Esophagus (tissue), 2 donors: ENCODE data around the gene GMEB2. TPM values are rescaled to one million over a fixed set of nuclear protein-coding genes. Genes with fewer than 3 reads are reported as not detected.
"Not testable (repeated sequence)": the region's sequence is repeated elsewhere in the genome, so short reads cannot be mapped to it uniquely, and the experiment has no call there.

Experiments
- H3K27ac ChIP-seq, 2 donors: one replicate each; pipeline ENCODE4 v1.5.1; 2013; ENCODE audit warnings: low read depth in 2 of 2, mild to moderate bottlenecking in 2 of 2, inconsistent platforms in 1 of 2, low read length in 1 of 2, moderate library complexity in 1 of 2
- H3K27me3 ChIP-seq, 2 donors: one replicate each; pipeline ENCODE4 v1.6.1; 2013; ENCODE audit warnings: low read length in 2 of 2, control low read depth in 1 of 2, mild to moderate bottlenecking in 1 of 2; ENCODE audit not compliant: insufficient read depth in 2 of 2, control insufficient read depth in 1 of 2
- H3K36me3 ChIP-seq, 2 donors: one replicate each; pipeline ENCODE4 v1.6.1; 2013; ENCODE audit warnings: low read length in 1 of 2; ENCODE audit not compliant: control insufficient read depth in 2 of 2, insufficient read depth in 2 of 2
- H3K4me1 ChIP-seq, 2 donors: one replicate each; pipeline ENCODE4 v1.6.1; 2013; ENCODE audit warnings: low read length in 1 of 2; ENCODE audit not compliant: control insufficient read depth in 2 of 2, insufficient read depth in 2 of 2
- H3K4me3 ChIP-seq, 2 donors: one replicate each; pipeline ENCODE4 v1.5.1; 2013; ENCODE audit warnings: low read length in 2 of 2, mild to moderate bottlenecking in 2 of 2, low read depth in 1 of 2, moderate library complexity in 1 of 2
- H3K9me3 ChIP-seq, 2 donors: one replicate each; pipeline ENCODE4 v1.6.1; 2013; ENCODE audit warnings: mild to moderate bottlenecking in 2 of 2, low read depth in 1 of 2, low read length in 1 of 2, moderate library complexity in 1 of 2; ENCODE audit not compliant: control insufficient read depth in 2 of 2, insufficient read depth in 1 of 2
- WGBS, 2 donors: extraction: QIAGEN DNeasy Blood & Tissue Kit; methylation state at CpG; one replicate each; pipeline ENCODE4 v1.1.7; 2013; 5-methylcytosine and 5-hydroxymethylcytosine counted together
- polyA plus RNA-seq, 2 donors: library from polyadenylated mRNA; stranded (reverse); fragments of 200-250 nt; gene quantifications; one replicate each; pipeline ENCODE4 v1.2.3, GENCODE V29; 2013
- donor health status: healthy with polysubstance abuse.
- donor health status: Bipolar disorder and iron deficiency.

Gene GMEB2
- polyA plus RNA-seq, 2 donors, result 7.6 to 8.8 TPM

DNA sequence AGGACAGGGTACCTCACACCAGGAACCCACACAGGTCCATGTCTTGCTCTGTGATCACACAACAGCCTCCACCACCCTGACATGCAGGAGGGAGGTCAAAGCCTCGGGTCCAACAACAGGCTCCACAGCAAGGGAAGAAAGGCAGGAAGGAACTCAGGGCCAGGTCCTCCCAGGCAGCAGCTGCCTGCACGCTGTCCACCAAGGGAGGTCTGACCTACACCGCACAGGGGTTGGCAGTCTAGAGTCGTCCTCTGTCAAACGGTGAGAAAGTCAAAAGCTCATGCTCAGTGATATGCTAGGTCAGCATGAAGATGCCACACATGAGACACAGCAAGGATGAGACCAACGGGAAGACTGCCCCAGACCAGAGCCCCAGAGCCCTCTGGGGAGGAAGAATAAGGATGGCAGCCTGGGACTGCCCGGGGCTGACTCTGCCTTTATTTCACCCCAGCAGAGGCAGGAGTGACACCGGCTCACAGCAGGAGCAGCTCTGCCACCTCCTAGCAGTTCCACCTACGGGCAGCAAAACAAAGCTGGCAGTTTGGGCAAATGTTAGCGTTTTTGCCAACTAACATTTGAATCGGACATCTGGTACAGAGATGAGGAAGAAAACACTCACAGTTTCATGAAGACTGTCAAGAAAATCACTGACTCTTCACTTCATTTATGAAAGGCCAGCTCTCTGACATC is 8.5 kb downstream of the GMEB2 start:
- WGBS, 2 donors, result 89 to 91% methylated on average over 11 of the region's 11 CpGs
- Histone ChIP-seq H3K36me3 (peaks cover 3 to 35% of the 10 kb centered on the region in 2 donors), H3K9me3 (no peaks in the 10 kb centered on the region), H3K27ac (no peak overlapping the region), H3K4me3 (no peak overlapping the region), H3K4me1 (peaks cover 0 to 2% of the 10 kb centered on the region in 2 donors), H3K27me3 (no peaks in the 10 kb centered on the region)

DNA sequence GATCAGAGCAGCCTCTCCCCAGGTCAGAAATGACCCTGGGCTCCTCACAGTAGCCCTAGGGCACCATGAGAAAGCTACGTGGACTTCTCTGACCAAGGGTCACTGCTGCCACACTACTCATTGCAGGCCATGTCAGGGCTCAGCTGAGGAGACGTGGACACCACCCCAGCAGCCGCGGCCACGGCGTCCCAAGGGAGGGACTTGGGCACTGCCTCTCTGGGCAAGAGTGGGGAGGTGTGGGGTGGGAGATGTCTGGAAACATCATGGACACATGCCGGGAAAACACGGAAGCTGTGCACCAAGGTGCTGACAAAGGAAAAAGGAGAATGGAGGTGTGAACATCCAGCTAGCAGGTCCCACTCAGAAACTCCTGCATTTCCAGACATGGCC is 9.0 kb downstream of the GMEB2 start:
- WGBS, 2 donors, result 87 to 90% methylated on average over 8 of the region's 8 CpGs
- no peak overlapping the region for H3K4me3 ChIP-seq
- H3K36me3 ChIP-seq, result peaks cover 3 to 35% of the 10 kb centered on the region in 2 donors
- peaks cover 0 to 2% of the 10 kb centered on the region in 2 donors for H3K4me1 ChIP-seq
- H3K27me3 ChIP-seq, result no peaks in the 10 kb centered on the region
- H3K27ac ChIP-seq, result no peak overlapping the region
- no peaks in the 10 kb centered on the region for H3K9me3 ChIP-seq

DNA sequence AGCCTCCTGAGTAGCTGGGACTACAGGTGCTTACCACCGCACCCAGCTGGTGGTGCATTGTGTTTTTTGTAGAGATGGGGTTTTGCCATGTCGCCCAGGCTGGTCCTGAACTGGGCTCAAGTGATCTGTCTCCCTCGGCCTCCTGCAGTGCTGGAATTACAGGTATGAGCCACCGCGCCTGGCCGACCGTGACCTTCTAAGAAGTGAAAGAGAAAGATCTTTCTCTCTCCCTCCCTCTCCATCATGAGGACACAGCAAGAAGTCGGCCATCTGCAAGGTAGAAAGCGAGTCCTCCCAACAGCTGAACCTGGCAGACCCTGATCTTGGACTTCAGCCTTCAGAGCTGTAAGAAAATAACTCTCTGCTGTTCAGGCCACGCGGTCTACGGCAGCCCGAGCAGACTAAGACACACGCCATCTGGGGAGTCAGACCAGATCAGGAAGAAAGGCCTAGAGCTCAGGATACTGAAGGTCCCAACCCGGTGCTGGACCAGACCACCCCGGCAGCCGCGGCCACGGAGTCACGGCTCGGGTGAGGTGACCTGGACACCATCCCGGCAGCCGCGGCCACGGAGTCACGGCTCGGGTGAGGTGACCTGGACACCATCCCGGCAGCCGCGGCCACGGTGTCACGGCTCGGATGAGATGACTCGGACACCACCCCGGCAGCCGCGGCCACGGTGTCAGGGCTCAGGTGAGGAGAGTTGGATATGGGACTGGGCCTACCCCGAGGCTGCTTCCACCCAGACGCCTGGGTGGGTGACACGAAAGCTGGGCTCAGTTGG is 9.6 kb downstream of the GMEB2 start:
- Histone ChIP-seq H3K27ac (no peak overlapping the region), H3K4me3 (no peak overlapping the region), H3K9me3 (no peaks in the 10 kb centered on the region), H3K36me3 (peaks cover 3 to 32% of the 10 kb centered on the region in 2 donors), H3K4me1 (peaks cover 0 to 2% of the 10 kb centered on the region in 2 donors), H3K27me3 (no peaks in the 10 kb centered on the region)
- WGBS, 2 donors, result 93% methylated on average over 39 to 41 of the region's 41 CpGs

DNA sequence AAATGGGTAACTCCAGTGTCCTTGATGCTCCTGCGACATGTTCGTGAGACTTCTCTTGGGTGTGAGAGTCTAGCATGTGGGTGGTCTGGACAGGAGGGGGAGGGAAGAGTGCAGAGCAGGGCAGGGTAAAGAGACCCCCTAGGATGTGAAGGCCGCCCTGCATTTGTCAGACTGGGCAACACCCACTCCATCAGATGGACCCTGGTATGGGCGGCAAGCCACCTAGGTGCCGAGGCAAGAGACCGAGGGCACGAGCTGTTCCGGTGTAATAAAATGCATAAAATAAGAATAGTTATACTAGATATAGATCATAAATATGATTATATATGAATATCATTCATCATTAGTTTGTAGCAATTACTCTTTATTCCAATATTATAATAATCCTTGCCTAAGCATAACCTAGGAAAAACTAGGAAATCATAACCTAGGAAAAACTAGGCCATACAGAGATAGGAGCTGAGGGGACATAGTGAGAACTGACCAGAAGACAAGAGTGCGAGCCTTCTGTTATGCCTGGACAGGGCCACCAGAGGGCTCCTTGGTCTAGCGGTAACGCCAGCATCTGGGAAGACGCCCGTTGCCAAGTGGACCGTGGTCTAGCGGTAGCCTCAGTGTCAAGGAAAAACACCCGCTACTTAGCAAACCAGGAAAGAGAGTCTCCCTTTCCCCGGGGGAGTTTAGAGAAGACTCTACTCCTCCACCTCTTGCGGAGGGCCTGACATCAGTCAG is 12.9 kb downstream of the GMEB2 start:
- not testable (repeated sequence) for H3K4me3 ChIP-seq, H3K27me3 ChIP-seq, H3K27ac ChIP-seq, H3K9me3 ChIP-seq, H3K4me1 ChIP-seq
- peaks cover 3 to 26% of the 10 kb centered on the region in 2 donors for H3K36me3 ChIP-seq
- WGBS, 2 donors, result 86% methylated on average over 17 to 18 of the region's 18 CpGs

DNA sequence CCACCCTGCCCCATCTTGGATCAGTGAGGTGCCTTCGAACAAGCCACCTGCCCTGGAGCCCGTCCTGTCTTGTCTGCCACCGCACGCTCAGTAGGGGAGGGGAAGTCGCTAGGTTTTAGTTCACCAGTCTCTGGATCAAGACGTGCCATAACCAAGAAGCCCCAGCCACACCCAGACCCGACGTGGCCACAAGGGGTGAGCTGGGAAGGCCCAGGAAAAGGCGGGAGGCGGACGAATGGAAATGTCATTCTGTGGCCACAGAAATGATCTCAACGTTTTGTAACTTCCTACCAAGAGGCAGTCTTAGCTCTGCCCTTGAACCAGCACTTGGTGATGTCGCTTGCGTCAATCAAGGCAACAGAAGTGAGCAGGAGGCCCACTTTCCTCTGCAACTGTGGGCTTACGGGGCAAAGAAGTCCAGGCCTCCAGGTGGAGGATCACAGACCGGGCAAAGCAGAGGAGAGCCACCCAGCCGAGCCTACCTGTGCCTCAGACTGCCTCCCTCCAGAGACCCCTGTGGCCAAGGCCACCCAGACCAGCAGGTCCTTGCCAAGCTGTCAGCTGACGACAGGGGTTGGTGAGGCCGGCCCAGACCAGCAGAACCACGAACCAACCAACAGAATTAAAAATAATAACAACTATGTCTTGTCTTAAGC is 14.5 kb downstream of the GMEB2 start:
- 76 to 78% methylated on average over 20 of the region's 20 CpGs for WGBS, 2 donors
- H3K27ac ChIP-seq, result no peak overlapping the region
- H3K9me3 ChIP-seq, result no peaks in the 10 kb centered on the region
- no peaks in the 10 kb centered on the region for H3K4me1 ChIP-seq
- no peak overlapping the region for H3K4me3 ChIP-seq
- no peaks in the 10 kb centered on the region for H3K27me3 ChIP-seq
- H3K36me3 ChIP-seq, result peaks cover 0 to 12% of the 10 kb centered on the region in 2 donors

DNA sequence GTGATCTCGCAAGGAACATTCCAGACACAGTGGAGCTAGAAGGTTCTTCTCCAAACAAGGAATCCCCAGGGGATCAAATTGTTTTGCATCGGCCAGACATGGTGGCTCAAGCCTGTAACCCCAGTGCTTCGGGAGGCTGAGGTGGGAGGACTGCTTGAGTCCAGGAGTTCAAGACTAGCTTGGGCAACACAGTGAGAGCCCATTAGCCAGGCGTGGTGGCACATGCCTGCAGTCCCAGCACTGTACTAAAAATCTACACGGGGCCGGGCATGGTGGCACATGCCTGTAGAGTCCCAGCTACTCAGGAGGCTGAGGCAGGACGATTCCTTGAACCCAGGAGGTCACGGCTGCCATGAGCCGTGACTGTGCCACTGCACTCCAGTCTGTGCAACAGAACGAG is 15.3 kb downstream of the GMEB2 start:
- 89 to 92% methylated on average over 10 of the region's 10 CpGs for WGBS, 2 donors
- no peak overlapping the region for H3K27ac ChIP-seq
- H3K27me3 ChIP-seq, result no peaks in the 10 kb centered on the region
- H3K4me1 ChIP-seq, result no peaks in the 10 kb centered on the region
- H3K9me3 ChIP-seq, result no peaks in the 10 kb centered on the region
- H3K4me3 ChIP-seq, result no peak overlapping the region
- H3K36me3 ChIP-seq, result peaks cover 0 to 4% of the 10 kb centered on the region in 2 donors

DNA sequence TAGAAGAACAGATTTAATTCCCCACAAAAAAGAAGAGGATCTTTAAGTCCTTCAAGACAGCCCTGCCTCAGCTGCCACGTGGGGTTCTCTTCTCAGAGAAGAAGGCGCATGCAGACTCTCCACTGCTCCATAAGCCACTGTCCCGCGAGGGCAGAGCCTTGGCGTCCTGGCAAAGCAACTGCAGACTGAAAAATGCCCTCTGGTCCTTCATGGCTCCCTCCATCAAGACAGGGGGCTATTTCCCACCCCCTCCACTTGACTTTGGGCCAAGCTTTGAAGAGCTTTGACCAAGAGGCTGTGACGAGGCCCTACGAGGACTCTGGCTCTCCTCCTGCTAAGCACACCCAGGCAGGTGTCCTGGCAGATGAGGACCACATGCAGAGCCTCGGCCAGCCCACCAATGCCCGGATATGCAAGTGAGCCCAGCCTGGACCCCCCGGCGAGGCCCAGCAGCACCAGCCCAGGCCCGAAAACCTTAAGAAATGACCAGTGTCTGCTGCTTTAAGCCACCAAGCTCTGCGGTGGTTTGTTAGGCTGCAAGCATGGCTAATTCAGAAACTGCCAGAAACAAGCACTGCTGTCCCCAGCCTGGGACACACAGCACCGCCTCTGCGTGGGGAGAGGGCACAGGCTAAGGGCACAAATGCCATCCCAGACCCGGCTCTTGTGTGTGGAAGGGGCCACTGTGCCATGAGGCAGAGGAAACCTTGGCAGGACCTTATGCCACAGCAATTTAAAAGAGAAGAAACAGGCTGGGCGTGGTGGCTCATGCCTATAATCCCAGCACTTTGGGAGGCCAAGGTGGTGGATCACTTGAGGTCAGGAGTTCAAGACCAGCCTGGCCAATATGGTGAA is 16.1 kb downstream of the GMEB2 start:
- no peak overlapping the region for H3K27ac ChIP-seq
- no peaks in the 10 kb centered on the region for H3K27me3 ChIP-seq
- H3K4me3 ChIP-seq, result no peak overlapping the region
- H3K9me3 ChIP-seq, result no peaks in the 10 kb centered on the region
- no peaks in the 10 kb centered on the region for H3K4me1 ChIP-seq
- H3K36me3 ChIP-seq, result peaks cover 0 to 3% of the 10 kb centered on the region in 2 donors
- WGBS, 2 donors, result 89 to 92% methylated on average over 17 of the region's 17 CpGs

DNA sequence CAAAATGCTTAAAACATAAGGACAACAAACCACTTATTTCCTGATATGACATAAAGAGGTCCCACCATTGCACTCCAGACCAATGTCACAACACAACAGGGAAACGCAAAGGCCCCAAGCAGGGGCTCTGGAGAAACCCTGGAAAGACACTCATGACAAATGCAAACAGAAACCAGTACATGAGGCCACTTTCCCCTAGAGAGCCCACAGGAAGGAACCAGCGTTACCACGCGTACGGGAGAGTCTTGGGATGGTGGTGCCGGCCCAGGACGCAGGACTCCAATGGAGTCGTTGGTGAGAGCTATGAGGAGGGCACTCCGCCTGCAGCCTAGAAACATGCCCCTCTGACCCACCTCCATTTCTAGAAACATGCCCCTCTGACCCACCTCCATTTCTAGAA is 20.2 kb downstream of the GMEB2 start:
- peaks cover 10% of the 10 kb centered on the region in 2 donors for H3K36me3 ChIP-seq
- H3K27ac ChIP-seq, result no peak overlapping the region
- no peaks in the 10 kb centered on the region for H3K4me1 ChIP-seq
- no peak overlapping the region for H3K4me3 ChIP-seq
- no peaks in the 10 kb centered on the region for H3K9me3 ChIP-seq
- WGBS, 2 donors, result 90 to 95% methylated on average over 9 of the region's 9 CpGs
- H3K27me3 ChIP-seq, result no peaks in the 10 kb centered on the region
